ENCODE data around the gene ERLEC1. TPM values are rescaled to one million over a fixed set of nuclear protein-coding genes. Genes with fewer than 3 reads are reported as not detected.
A peak's percentile ranks its signal among the peaks of the same experiment; 100 is the strongest.
"Not testable (repeated sequence)": the region's sequence is repeated elsewhere in the genome, so short reads cannot be mapped to it uniquely, and the experiment has no call there.

The ERLEC1 gene
- total RNA-seq, 1 donor from 2014 or later, result 34.9 TPM

GRCh38 chr2:53818854-53819435, 32.1 kb downstream of the ERLEC1 start:
- Mint-ChIP-seq H3K36me3 (peaks cover 22% of the 10 kb centered on the region), H3K4me3 (no peak overlapping the region), H3K4me1 (no peaks in the 10 kb centered on the region), H3K27ac (peak overlapping the region; percentile 47), H3K27me3 (ENCODE audit: low read depth) (no peaks in the 10 kb centered on the region), H3K9me3 (no peaks in the 10 kb centered on the region)
- TF ChIP-seq CTCF (IDR thresholded peaks at IDR 0.05; ENCODE audit: unreplicated experiment), result no peak
- no peak for DNase-seq (ENCODE audit: low spot score in 2 of 2, unreplicated experiment in 2 of 2)

GRCh38 chr2:53819634-53820033, 32.8 kb downstream of the ERLEC1 start:
- no peak overlapping the region for H3K4me3 Mint-ChIP-seq
- TF ChIP-seq CTCF (IDR thresholded peaks at IDR 0.05; ENCODE audit: unreplicated experiment), result no peak
- H3K27ac Mint-ChIP-seq, result no peak overlapping the region
- H3K36me3 Mint-ChIP-seq, result peaks cover 21% of the 10 kb centered on the region
- no peaks in the 10 kb centered on the region for H3K9me3 Mint-ChIP-seq
- no peak for DNase-seq (ENCODE audit: low spot score in 2 of 2, unreplicated experiment in 2 of 2)
- no peaks in the 10 kb centered on the region for H3K27me3 Mint-ChIP-seq (ENCODE audit: low read depth)
- no peaks in the 10 kb centered on the region for H3K4me1 Mint-ChIP-seq

- Mint-ChIP-seq H3K36me3 (peaks cover 20% of the 10 kb centered on the region), H3K27me3 (ENCODE audit: low read depth) (no peaks in the 10 kb centered on the region), H3K9me3 (no peaks in the 10 kb centered on the region), H3K4me3 (no peak overlapping the region), H3K27ac (no peak overlapping the region), H3K4me1 (no peaks in the 10 kb centered on the region)
- DNase-seq (ENCODE audit: low spot score in 2 of 2, unreplicated experiment in 2 of 2), result no peak
- no peak for TF ChIP-seq CTCF (IDR thresholded peaks at IDR 0.05; ENCODE audit: unreplicated experiment)
Measured at GRCh38 chr2:53820048-53820447, 33.2 kb downstream of the ERLEC1 start.

- Mint-ChIP-seq H3K4me3 (no peak overlapping the region), H3K27ac (no peak overlapping the region), H3K36me3 (peaks cover 14% of the 10 kb centered on the region), H3K4me1 (no peaks in the 10 kb centered on the region), H3K9me3 (no peaks in the 10 kb centered on the region), H3K27me3 (ENCODE audit: low read depth) (no peaks in the 10 kb centered on the region)
- no peak for TF ChIP-seq CTCF (IDR thresholded peaks at IDR 0.05; ENCODE audit: unreplicated experiment)
- DNase-seq (ENCODE audit: low spot score in 2 of 2, unreplicated experiment in 2 of 2), result no peak
Measured at GRCh38 chr2:53820711-53821110, 33.9 kb downstream of the ERLEC1 start.

GRCh38 chr2:53821810-53822209, 35.0 kb downstream of the ERLEC1 start:
- TF ChIP-seq CTCF (IDR thresholded peaks at IDR 0.05; ENCODE audit: unreplicated experiment), result no peak
- H3K27ac Mint-ChIP-seq, result no peak overlapping the region
- no peak for DNase-seq (ENCODE audit: low spot score in 2 of 2, unreplicated experiment in 2 of 2)
- H3K9me3 Mint-ChIP-seq, result no peaks in the 10 kb centered on the region
- H3K4me3 Mint-ChIP-seq, result no peak overlapping the region
- H3K27me3 Mint-ChIP-seq (ENCODE audit: low read depth), result no peaks in the 10 kb centered on the region
- H3K4me1 Mint-ChIP-seq, result peaks cover 2% of the 10 kb centered on the region
- H3K36me3 Mint-ChIP-seq, result peaks cover 11% of the 10 kb centered on the region

- H3K9me3 Mint-ChIP-seq; H3K36me3 Mint-ChIP-seq; H3K27ac Mint-ChIP-seq; H3K4me1 Mint-ChIP-seq; H3K27me3 Mint-ChIP-seq (ENCODE audit: low read depth); H3K4me3 Mint-ChIP-seq; DNase-seq (ENCODE audit: low spot score in 2 of 2, unreplicated experiment in 2 of 2): not testable (repeated sequence)
Measured at GRCh38 chr2:53823639-53824038, 36.8 kb downstream of the ERLEC1 start.
